GM23248 (cell line): Measurements from ENCODE around the gene SLC24A4. TPM values are rescaled to one million over a fixed set of nuclear protein-coding genes. Genes with fewer than 3 reads are reported as not detected.

Source experiments
- DNase-seq: peaks from one replicate; pipeline ENCODE4 v3.0.0-alpha.2; 2015
- H2AFZ ChIP-seq: fragments of 200-600 bp; sonication (generic); 2 replicates; pipeline ENCODE4 v1.6.1; 2016; ENCODE audit warnings: antibody characterized with exemption
- H3F3A ChIP-seq: fragments of 200-600 bp; sonication (generic); 2 replicates; pipeline ENCODE4 v1.6.1; 2016; ENCODE audit warnings: mild to moderate bottlenecking, antibody characterized with exemption, mixed run types; ENCODE audit not compliant: insufficient read depth
- H3K27ac ChIP-seq: fragments of 200-600 bp; sonication (generic); 2 replicates; pipeline ENCODE4 v1.5.1; 2016; ENCODE audit warnings: mild to moderate bottlenecking
- H3K27me3 ChIP-seq: fragments of 200-600 bp; sonication (generic); replicated peaks from 2 replicates; pipeline ENCODE4 v1.6.1; 2016; ENCODE audit warnings: mild to moderate bottlenecking; ENCODE audit not compliant: insufficient read depth
- H3K36me3 ChIP-seq: fragments of 200-600 bp; sonication (generic); 2 replicates; pipeline ENCODE4 v1.6.1; 2016; ENCODE audit warnings: low read depth, mild to moderate bottlenecking
- H3K4me1 ChIP-seq: fragments of 200-600 bp; sonication (generic); 2 replicates; pipeline ENCODE4 v1.6.1; 2016; ENCODE audit warnings: mild to moderate bottlenecking; ENCODE audit not compliant: insufficient read depth
- H3K4me2 ChIP-seq: fragments of 200-600 bp; sonication (generic); one replicate; pipeline ENCODE4 v1.6.1; 2016; ENCODE audit warnings: mild to moderate bottlenecking; ENCODE audit not compliant: unreplicated experiment
- H3K4me3 ChIP-seq: fragments of 200-600 bp; sonication (generic); 2 replicates; pipeline ENCODE4 v1.5.1; 2016; ENCODE audit warnings: mild to moderate bottlenecking
- H3K79me2 ChIP-seq: fragments of 200-600 bp; sonication (generic); 2 replicates; pipeline ENCODE4 v1.6.1; 2016; ENCODE audit warnings: mild to moderate bottlenecking; ENCODE audit not compliant: insufficient read depth
- H3K9ac ChIP-seq: fragments of 200-600 bp; sonication (generic); 2 replicates; pipeline ENCODE4 v1.6.1; 2016; ENCODE audit warnings: mild to moderate bottlenecking
- H3K9me2 ChIP-seq: fragments of 200-600 bp; sonication (generic); 2 replicates; pipeline ENCODE4 v1.6.1; 2016; ENCODE audit warnings: mixed run types, mild to moderate bottlenecking, moderate library complexity; ENCODE audit not compliant: insufficient read depth
- H3K9me3 ChIP-seq: fragments of 200-600 bp; sonication (generic); one replicate; pipeline ENCODE4 v1.6.1; 2017; ENCODE audit warnings: low read depth
- H4K20me1 ChIP-seq: fragments of 200-600 bp; sonication (generic); 2 replicates; pipeline ENCODE4 v1.6.0; 2016; ENCODE audit not compliant: insufficient read depth
- EZH2 ChIP-seq: fragments of 200-600 bp; sonication (generic); IDR thresholded peaks from 2 replicates; pipeline ENCODE4 v1.6.1; 2018; ENCODE audit warnings: antibody characterized with exemption, mild to moderate bottlenecking; ENCODE audit not compliant: insufficient read depth, poor library complexity, severe bottlenecking
- EZH2phosphoT487 ChIP-seq: fragments of 200-600 bp; sonication (generic); IDR thresholded peaks from 2 replicates; pipeline ENCODE4 v1.6.1; 2018; ENCODE audit warnings: antibody characterized with exemption, moderate library complexity, mild to moderate bottlenecking, low read depth; ENCODE audit not compliant: insufficient read depth
- WGBS, 2 experiments: methylation state at CpG; one replicate each; pipeline ENCODE4 v1.1.6; 2015 to 2017; ENCODE audit warnings: low lambda C conversion rate in 2 of 2, low coverage in 1 of 2; ENCODE audit errors: missing lambda C conversion rate in 2 of 2; 5-methylcytosine and 5-hydroxymethylcytosine counted together
- in situ Hi-C: fragments of 300-500 bp; cut with MboI; formaldehyde crosslinking; loops from 2 replicates; pipeline ENCODE4 v1.15.0; 2020
- polyA plus RNA-seq: library from polyadenylated mRNA; unstranded; fragments of >200 nt; fragmentation: Nextera tagmentation; extraction: Ambion mirVana; gene quantifications from 2 replicates; pipeline ENCODE4 v1.2.1, GENCODE V29; 2016
- total RNA-seq: library from RNA; depleted of rRNA; stranded (reverse); fragments of >200 nt; shearing (Covaris generic); gene quantifications from 2 replicates; pipeline ENCODE4 v1.2.3, GENCODE V29; 2014

Gene SLC24A4
- total and polyA plus RNA-seq, 2 experiments from 2014 or later, result not detected

- TF ChIP-seq EZH2 (no peak), EZH2phosphoT487 (no peak)
- Histone ChIP-seq H2AFZ (no peak overlapping the region), H3F3A (peaks cover 5% of the 10 kb centered on the region; the same call in 1 of the 2 replicates), H3K4me2 (no peak overlapping the region), H3K9ac (no peak overlapping the region), H3K36me3 (no peaks in the 10 kb centered on the region), H3K9me2 (no peaks in the 10 kb centered on the region), H4K20me1 (no peaks in the 10 kb centered on the region), H3K27ac (no peak overlapping the region), H3K27me3 (no peaks in the 10 kb centered on the region), H3K4me3 (no peak overlapping the region), H3K79me2 (no peaks in the 10 kb centered on the region), H3K9me3 (no peaks in the 10 kb centered on the region), H3K4me1 (peaks cover 10% of the 10 kb centered on the region)
- in situ Hi-C loops, result no loop called here
- whole genome bisulfite sequencing, 2 experiments, result 67 to 74% methylated on average over 9 of the region's 9 CpGs
- no peak for DNase-seq
Observed at GRCh38 chr14:92392711-92393110, 69.7 kb downstream of the SLC24A4 start.

GRCh38 chr14:92397150-92397952, 74.4 kb downstream of the SLC24A4 start:
- whole genome bisulfite sequencing, 2 experiments, result 3 to 7% methylated on average over 9 of the region's 9 CpGs
- in situ Hi-C loops, result no loop called here
- Histone ChIP-seq H3K9ac (peak overlapping the region; percentile 45), H3K36me3 (no peaks in the 10 kb centered on the region), H3K27me3 (no peaks in the 10 kb centered on the region), H3K9me3 (no peaks in the 10 kb centered on the region), H3K27ac (peak overlapping the region; percentile 83), H3K9me2 (no peaks in the 10 kb centered on the region), H3K4me2 (peak overlapping the region; percentile 69), H3F3A (peaks cover 15% of the 10 kb centered on the region; the same call in 1 of the 2 replicates), H4K20me1 (no peaks in the 10 kb centered on the region), H3K4me1 (peaks cover 29% of the 10 kb centered on the region), H2AFZ (peak overlapping the region; percentile 51; the same call in 1 of the 2 replicates), H3K79me2 (no peaks in the 10 kb centered on the region), H3K4me3 (peak overlapping the region; percentile 35)
- DNase-seq, result peak; percentile 95
- TF ChIP-seq EZH2, result no peak
- TF ChIP-seq EZH2phosphoT487, result no peak

GRCh38 chr14:92397953-92398564, 75.1 kb downstream of the SLC24A4 start:
- Histone ChIP-seq H4K20me1 (no peaks in the 10 kb centered on the region), H3K4me2 (peak overlapping the region; percentile 69), H3F3A (peaks cover 15% of the 10 kb centered on the region; the same call in 1 of the 2 replicates), H3K79me2 (no peaks in the 10 kb centered on the region), H2AFZ (0 out of 2 replicates have a peak overlapping the region, but pooled peaks have one; percentile 51), H3K4me3 (peak overlapping the region; percentile 35), H3K9ac (peak overlapping the region; percentile 45), H3K4me1 (peaks cover 29% of the 10 kb centered on the region), H3K9me2 (no peaks in the 10 kb centered on the region), H3K9me3 (no peaks in the 10 kb centered on the region), H3K27me3 (no peaks in the 10 kb centered on the region), H3K36me3 (no peaks in the 10 kb centered on the region), H3K27ac (peak overlapping the region; percentile 83)
- in situ Hi-C loops, result no loop called here
- TF ChIP-seq EZH2 (no peak), EZH2phosphoT487 (no peak)
- DNase-seq, result peak; percentile 55
- 62 to 69% methylated on average over 9 of the region's 9 CpGs for WGBS, 2 experiments

- TF ChIP-seq EZH2 (no peak), EZH2phosphoT487 (no peak)
- in situ Hi-C loops, result no loop called here
- peaks cover 29% of the 10 kb centered on the region for H3K4me1 ChIP-seq
- no peaks in the 10 kb centered on the region for H3K9me2 ChIP-seq
- H3K27ac ChIP-seq, result no peak overlapping the region
- no peak overlapping the region for H3K4me3 ChIP-seq
- H3F3A ChIP-seq, result peaks cover 15% of the 10 kb centered on the region; the same call in 1 of the 2 replicates
- no peaks in the 10 kb centered on the region for H3K36me3 ChIP-seq
- peak overlapping the region; percentile 15 for H3K4me2 ChIP-seq
- no peaks in the 10 kb centered on the region for H4K20me1 ChIP-seq
- WGBS, 2 experiments, result 65 to 72% methylated on average over 7 of the region's 7 CpGs
- DNase-seq, result peak; percentile 49
- H2AFZ ChIP-seq, result no peak overlapping the region
- H3K27me3 ChIP-seq, result no peaks in the 10 kb centered on the region
- H3K9me3 ChIP-seq, result no peaks in the 10 kb centered on the region
- no peak overlapping the region for H3K9ac ChIP-seq
- no peaks in the 10 kb centered on the region for H3K79me2 ChIP-seq
Observed at GRCh38 chr14:92398888-92399636, 76.1 kb downstream of the SLC24A4 start.
